ENCODE data around the gene MINDY4.

- TF ChIP-seq CTCF (IDR thresholded peaks at IDR 0.05) (no peak), EP300 (IDR thresholded peaks at IDR 0.05) (no peak), POLR2A (IDR thresholded peaks at IDR 0.05) (no peak)
These were observed 26.2 kb downstream of the MINDY4 start for GRCh38 chr7:30797176-30798040.
